HG03108 (cell line): ENCODE data around the gene SNURF.
"Not testable (repeated sequence)": the region's sequence is repeated elsewhere in the genome, so short reads cannot be mapped to it uniquely, and the experiment has no call there.

Experiments
- ATAC-seq: cut with Tn5 transposase; IDR thresholded peaks from one replicate; pipeline ENCODE4 v1.9.1; 2021; ENCODE audit warnings: moderate library complexity; ENCODE audit not compliant: unreplicated experiment

Gene SNURF

DNA sequence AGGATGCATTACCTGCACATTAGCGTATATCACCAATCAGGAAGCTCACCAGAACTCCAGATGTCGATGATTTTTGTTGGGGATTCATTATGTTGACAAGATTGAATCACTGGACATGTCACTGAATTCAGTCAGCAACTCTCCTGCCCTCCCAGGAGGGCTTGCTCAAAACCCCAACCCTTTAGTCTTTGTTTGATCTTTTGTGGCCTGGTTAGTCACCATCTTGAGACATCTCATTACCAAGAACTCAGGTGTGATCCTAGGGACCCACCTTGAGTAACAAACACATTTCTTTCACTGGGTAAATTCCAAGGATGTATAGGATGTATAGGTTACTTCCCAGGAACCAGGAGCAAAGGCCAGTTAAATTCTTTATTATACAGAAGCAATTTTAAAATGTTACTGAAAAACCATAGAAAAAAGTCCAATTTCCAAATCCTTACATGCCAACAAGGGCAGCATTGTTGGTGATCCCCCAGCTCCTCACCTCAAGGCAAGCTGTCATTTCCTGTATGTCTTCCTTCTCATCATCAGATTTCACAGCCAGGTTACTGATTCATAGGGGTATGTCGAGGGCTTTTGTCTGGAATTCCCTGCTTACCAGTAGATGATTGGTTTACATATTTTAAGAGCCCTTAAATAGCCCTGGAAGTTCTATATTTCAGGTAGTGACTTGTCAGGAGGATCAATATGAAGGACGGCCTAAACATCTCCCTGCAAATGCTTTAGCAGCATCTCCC lies 11.7 kb downstream of the SNURF start:
- no peak for ATAC-seq

GRCh38 chr15:24971052-24971451 lies 16.3 kb downstream of the SNURF start:
- ATAC-seq = no peak

DNA sequence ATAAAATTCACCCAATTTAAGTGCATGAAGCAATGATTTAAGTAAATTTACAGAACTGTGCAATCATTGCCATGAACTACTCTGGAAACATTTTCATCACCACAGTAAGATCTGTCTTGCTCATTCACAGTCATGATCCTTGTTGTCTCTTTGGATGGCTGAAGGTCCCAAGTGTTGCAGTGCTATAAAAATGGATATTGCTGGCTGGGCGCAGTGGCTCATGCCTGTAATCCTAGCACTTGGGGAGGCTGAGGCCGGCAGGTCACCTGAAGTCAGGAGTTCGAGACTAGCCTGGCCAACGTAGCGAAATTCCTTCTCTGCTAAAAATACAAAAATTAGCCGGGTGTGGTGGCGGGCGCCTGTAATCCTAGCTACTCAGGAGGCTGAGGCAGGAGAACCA lies 17.0 kb downstream of the SNURF start:
- ATAC-seq = no peak

GRCh38 chr15:24972707-24973106 lies 17.9 kb downstream of the SNURF start:
- not testable (repeated sequence) for ATAC-seq

DNA sequence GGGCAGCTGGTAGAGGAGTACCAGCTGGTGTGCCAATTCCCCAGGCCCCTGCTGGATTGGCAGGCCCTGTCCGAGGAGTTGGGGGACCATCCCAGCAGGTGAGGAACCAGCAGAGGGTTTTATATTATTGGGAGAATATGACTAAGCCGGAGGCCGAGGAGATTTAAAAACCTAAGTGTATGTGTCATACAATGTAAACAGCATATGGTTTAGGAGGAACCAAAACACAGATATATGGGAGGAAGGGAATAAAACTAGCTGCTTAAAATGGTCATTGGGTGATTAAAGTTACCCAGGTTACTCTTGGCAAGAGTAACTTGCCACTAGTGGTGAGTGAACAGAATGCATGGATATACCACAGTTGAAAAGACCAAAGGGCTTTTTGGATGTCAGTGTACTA lies 22.1 kb downstream of the SNURF start:
- no peak for ATAC-seq

GRCh38 chr15:24977686-24978085 lies 22.9 kb downstream of the SNURF start:
- no peak for ATAC-seq

- no peak for ATAC-seq
Measured at GRCh38 chr15:24985224-24985623, 30.4 kb downstream of the SNURF start.

DNA sequence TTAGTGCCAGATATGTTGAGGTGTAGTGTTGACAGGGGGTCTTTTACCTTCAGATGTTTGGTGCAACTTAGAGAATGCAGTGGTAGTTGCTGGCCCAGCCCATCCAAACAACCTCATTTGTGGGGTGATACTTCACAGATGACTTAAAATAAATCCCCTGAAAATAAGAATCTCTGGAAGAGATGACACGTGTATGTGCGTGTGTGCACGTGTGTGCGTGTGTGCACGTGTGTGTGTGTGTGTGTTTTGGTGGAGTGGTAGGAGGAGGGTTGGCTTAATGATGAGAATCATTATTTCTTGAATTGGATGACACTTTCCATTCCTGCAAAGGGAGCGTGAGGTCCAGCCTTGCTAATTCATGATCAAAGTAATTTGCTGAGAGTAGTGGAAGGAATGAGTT lies 31.9 kb downstream of the SNURF start:
- no peak for ATAC-seq
